Measurements from ENCODE around the gene WASF2.

The WASF2 gene

GRCh38 chr1:27522432-27523336, 32.7 kb upstream of the WASF2 start:
- Histone ChIP-seq H3K27me3 (ENCODE audit: insufficient read depth, low read depth, severe bottlenecking) (no peaks in the 10 kb centered on the region), H3K27ac (peak overlapping the region; percentile 59; the same call in 1 of the 2 replicates), H3K36me3 (no peaks in the 10 kb centered on the region), H3K9me3 (ENCODE audit: severe bottlenecking) (no peaks in the 10 kb centered on the region), H3K4me3 (ENCODE audit: low read depth, low read length) (no peak overlapping the region)
- DNase-seq = peak; percentile 74
- TF ChIP-seq CTCF (IDR thresholded peaks at IDR 0.05; ENCODE audit: low read depth, low read length) = peak; percentile 73

GRCh38 chr1:27521861-27522431, 32.0 kb upstream of the WASF2 start:
- no peak overlapping the region for H3K4me3 ChIP-seq (ENCODE audit: low read depth, low read length)
- DNase-seq = no peak
- no peak for TF ChIP-seq CTCF (IDR thresholded peaks at IDR 0.05; ENCODE audit: low read depth, low read length)
- no peaks in the 10 kb centered on the region for H3K27me3 ChIP-seq (ENCODE audit: insufficient read depth, low read depth, severe bottlenecking)
- H3K27ac ChIP-seq = no peak overlapping the region
- H3K36me3 ChIP-seq = no peaks in the 10 kb centered on the region
- H3K9me3 ChIP-seq (ENCODE audit: severe bottlenecking) = no peaks in the 10 kb centered on the region

GRCh38 chr1:27521336-27521831, 31.4 kb upstream of the WASF2 start:
- H3K4me3 ChIP-seq (ENCODE audit: low read depth, low read length) = no peak overlapping the region
- H3K36me3 ChIP-seq = no peaks in the 10 kb centered on the region
- no peak overlapping the region for H3K27ac ChIP-seq

GRCh38 chr1:27520651-27521050, 30.7 kb upstream of the WASF2 start:
- H3K36me3 ChIP-seq = no peaks in the 10 kb centered on the region
- no peak overlapping the region for H3K4me3 ChIP-seq (ENCODE audit: low read depth, low read length)
- H3K27ac ChIP-seq = no peak overlapping the region
- DNase-seq = no peak
- TF ChIP-seq CTCF (IDR thresholded peaks at IDR 0.05; ENCODE audit: low read depth, low read length) = no peak
- no peaks in the 10 kb centered on the region for H3K27me3 ChIP-seq (ENCODE audit: insufficient read depth, low read depth, severe bottlenecking)
- H3K9me3 ChIP-seq (ENCODE audit: severe bottlenecking) = no peaks in the 10 kb centered on the region

More at GRCh38 chr1:27521336-27521831, 31.4 kb upstream of the WASF2 start:
- no peak for DNase-seq
- TF ChIP-seq CTCF (IDR thresholded peaks at IDR 0.05; ENCODE audit: low read depth, low read length) = no peak
- Histone ChIP-seq H3K9me3 (ENCODE audit: severe bottlenecking) (no peaks in the 10 kb centered on the region), H3K27me3 (ENCODE audit: insufficient read depth, low read depth, severe bottlenecking) (no peaks in the 10 kb centered on the region)

- Histone ChIP-seq H3K4me3 (ENCODE audit: low read depth, low read length) (no peak overlapping the region), H3K9me3 (ENCODE audit: severe bottlenecking) (no peaks in the 10 kb centered on the region), H3K36me3 (no peaks in the 10 kb centered on the region), H3K27me3 (ENCODE audit: insufficient read depth, low read depth, severe bottlenecking) (no peaks in the 10 kb centered on the region), H3K27ac (no peak overlapping the region)
- no peak for DNase-seq
- no peak for TF ChIP-seq CTCF (IDR thresholded peaks at IDR 0.05; ENCODE audit: low read depth, low read length)
Measured at GRCh38 chr1:27519331-27520258, 29.6 kb upstream of the WASF2 start.

Data from WERI-Rb-1 (cell line).